ENCODE data around the gene TLCD5.

DNA sequence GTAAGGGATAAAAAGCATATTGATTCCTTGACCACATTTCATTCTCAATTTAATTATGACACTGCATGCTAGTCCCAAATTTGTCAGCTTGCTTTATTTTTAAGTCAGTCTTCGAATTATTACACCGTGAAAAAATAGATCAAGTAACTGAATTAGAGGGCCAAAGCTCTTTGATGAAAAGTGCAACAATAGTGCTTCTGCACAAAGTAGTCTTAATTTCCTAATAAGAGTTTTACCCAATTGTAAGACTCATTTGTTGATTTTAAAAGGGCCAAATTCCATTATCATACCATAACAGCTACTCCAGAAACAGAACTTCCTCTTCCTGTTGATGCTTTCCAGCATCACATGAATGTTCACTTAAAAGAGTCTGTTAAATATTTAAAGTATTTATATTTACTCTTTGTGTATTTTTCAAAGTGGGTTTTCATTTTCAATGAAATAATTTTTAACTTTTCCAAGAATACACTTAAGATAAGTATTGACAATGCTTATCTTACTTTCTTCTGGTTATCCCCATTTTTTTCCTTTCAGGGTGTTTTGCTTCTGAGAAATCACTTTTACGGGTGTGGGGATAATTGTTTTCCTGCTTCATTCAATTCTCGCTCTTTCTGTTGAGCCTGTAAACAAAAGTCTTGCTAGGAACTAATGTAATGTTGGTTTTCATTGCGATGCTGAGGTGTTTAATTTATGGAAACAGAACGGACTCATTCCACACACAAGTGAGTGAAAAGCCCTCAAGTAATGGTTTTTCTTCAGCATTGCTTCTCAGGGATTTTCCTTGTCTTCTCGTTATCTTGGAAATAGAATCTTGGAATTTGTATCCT is 13.2 kb downstream of the TLCD5 start:
- TF ChIP-seq SUZ12 (IDR thresholded peaks at IDR 0.05; ENCODE audit: extremely low read depth, insufficient read depth, insufficient read length) = no peak
- TF ChIP-seq ZNF274 (IDR thresholded peaks at IDR 0.05; ENCODE audit: low read depth, low read length) = no peak

Data from NT2/D1 (cell line).